ENCODE data around the gene CFAP90. TPM values are rescaled to one million over a fixed set of nuclear protein-coding genes. Genes with fewer than 3 reads are reported as not detected.

The CFAP90 gene
- total RNA-seq, 2 experiments from 2014 or later = not detected

DNA sequence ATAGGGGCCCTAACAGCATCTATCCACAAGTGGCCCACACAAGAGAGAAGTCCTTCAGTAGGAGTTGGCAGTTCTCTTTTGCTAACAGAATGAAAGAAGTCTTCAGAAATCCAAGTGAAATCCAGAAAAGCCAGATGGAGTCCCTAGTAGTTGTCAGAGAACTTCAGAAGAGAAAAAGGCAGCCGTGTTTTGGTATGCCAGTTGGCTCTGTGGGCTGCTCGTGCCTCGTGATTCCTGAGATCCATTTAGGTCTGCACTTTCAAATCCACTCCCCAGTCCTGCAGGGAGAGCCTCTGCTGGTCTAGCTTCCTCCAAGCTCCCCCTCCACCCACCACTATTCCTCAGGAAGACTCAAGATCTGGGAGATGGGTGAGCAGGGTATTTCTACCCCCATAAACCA, 69.0 kb downstream of the CFAP90 start:
- Mint-ChIP-seq H3K4me1 (peaks cover 15% of the 10 kb centered on the region), H3K27ac (no peak overlapping the region), H3K4me3 (no peak overlapping the region), H3K27me3 (peaks cover 60% of the 10 kb centered on the region), H3K9me3 (no peaks in the 10 kb centered on the region), H3K36me3 (ENCODE audit: low read depth) (no peaks in the 10 kb centered on the region)
- ChIA-PET CTCF (no interaction called here), POLR2A (no interaction called here)
- DNase-seq = no peak

Other genes with a start within 250 kb of the CFAP90 start
- 10 to 100 TPM; 12.5 to 13.4 TPM for gene FASTKD3, start 17.9 kb upstream of the CFAP90 start, total RNA-seq
- gene MTRR, start 18.0 kb upstream of the CFAP90 start, total RNA-seq = 10 to 100 TPM; 58.4 to 65.3 TPM